NCI-H1105 treated with DMSO at 0.1 percent for 48 hours (cell line): Measurements from ENCODE around the gene CSE1L.
"Not testable (repeated sequence)": the region's sequence is repeated elsewhere in the genome, so short reads cannot be mapped to it uniquely, and the experiment has no call there.

Source experiments
- DNase-seq: peaks from one replicate; lab custom pipeline; 2025; lab: John Stamatoyannopoulos, UW

Gene CSE1L

GRCh38 chr20:49132995-49133478, 86.9 kb downstream of the CSE1L start:
- peak; percentile 41 for DNase-seq

GRCh38 chr20:49133571-49133970, 87.5 kb downstream of the CSE1L start:
- DNase-seq: no peak

GRCh38 chr20:49134797-49135196, 88.7 kb downstream of the CSE1L start:
- DNase-seq: not testable (repeated sequence)

- DNase-seq: no peak
These were observed 90.9 kb downstream of the CSE1L start for GRCh38 chr20:49136817-49137571.

- no peak for DNase-seq
These were observed 92.3 kb downstream of the CSE1L start for GRCh38 chr20:49138431-49138830.

- no peak for DNase-seq
These were observed 94.3 kb downstream of the CSE1L start for GRCh38 chr20:49140411-49140810.

- no peak for DNase-seq
These were observed 94.7 kb downstream of the CSE1L start for GRCh38 chr20:49140834-49141233.
